Astrocyte (in vitro differentiated cells and primary cell): ENCODE data around the gene ADAMTS8.

Experiments
- CTCF ChIP-seq: IDR thresholded peaks from 2 replicates; pipeline ENCODE4 v1.5.1; 2011; ENCODE audit warnings: low read depth, mild to moderate bottlenecking, inconsistent platforms, low read length, moderate library complexity; ENCODE audit not compliant: insufficient read depth
- EZH2 ChIP-seq: IDR thresholded peaks from 2 replicates; pipeline ENCODE4 v1.6.1; 2012; ENCODE audit warnings: mild to moderate bottlenecking, low read length, inconsistent platforms; ENCODE audit not compliant: insufficient read depth

- TF ChIP-seq CTCF: no peak
- TF ChIP-seq EZH2: no peak
These were observed 44.8 kb upstream of the ADAMTS8 start for GRCh38 chr11:130473056-130473794.
